Skin of body (tissue), 2 donors: Measurements from ENCODE around the gene RASL10B. TPM values are rescaled to one million over a fixed set of nuclear protein-coding genes. Genes with fewer than 3 reads are reported as not detected.

Source experiments
- DNase-seq: peaks from one replicate; lab custom pipeline; 2025; lab: John Stamatoyannopoulos, UW
- total RNA-seq: library from RNA; depleted of rRNA; stranded (reverse); fragments of >200 nt; gene quantifications from one replicate; pipeline ENCODE4 v1.2.3, GENCODE V29; 2014

The RASL10B gene
- total RNA-seq, 1 donor from 2014 or later: 0.49 TPM

DNA sequence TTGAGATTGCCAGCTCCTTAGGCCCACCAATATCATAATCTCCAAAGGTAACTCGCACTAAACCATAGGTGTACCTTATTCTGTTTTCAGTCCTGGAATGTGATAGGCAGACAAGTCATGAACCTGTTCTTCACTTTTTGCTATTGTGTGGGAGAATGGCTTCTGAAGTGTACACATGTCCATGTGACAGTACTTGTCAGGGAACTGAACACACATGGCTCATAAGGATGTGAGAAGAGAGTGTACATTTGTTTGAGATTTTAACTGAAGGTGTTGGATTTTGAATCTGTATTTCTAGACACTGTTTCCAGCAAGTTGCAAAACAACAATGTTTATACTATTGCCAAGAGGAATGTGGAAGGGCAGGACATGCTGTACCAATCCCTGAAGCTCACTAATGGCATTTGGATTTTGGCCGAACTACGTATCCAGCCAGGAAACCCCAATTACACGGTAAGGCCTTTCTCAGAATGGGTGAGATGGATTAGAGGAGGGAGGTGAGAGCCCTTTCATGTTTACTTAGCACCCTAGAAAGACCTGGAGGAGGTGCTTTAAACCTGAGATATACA is 14.5 kb upstream of the RASL10B start:
- DNase-seq: no peak

GRCh38 chr17:35717475-35717874 is 14.0 kb upstream of the RASL10B start:
- DNase-seq: no peak

GRCh38 chr17:35723735-35724134 is 7.7 kb upstream of the RASL10B start:
- no peak for DNase-seq

- DNase-seq: no peak
These were observed 6.4 kb upstream of the RASL10B start for GRCh38 chr17:35725058-35725457.

- no peak for DNase-seq
These were observed 5.7 kb upstream of the RASL10B start for GRCh38 chr17:35725802-35726126.

GRCh38 chr17:35726127-35726952 is 5.1 kb upstream of the RASL10B start:
- peak; percentile 3 for DNase-seq

- DNase-seq: no peak
These were observed 4.4 kb upstream of the RASL10B start for GRCh38 chr17:35726953-35727460.

DNA sequence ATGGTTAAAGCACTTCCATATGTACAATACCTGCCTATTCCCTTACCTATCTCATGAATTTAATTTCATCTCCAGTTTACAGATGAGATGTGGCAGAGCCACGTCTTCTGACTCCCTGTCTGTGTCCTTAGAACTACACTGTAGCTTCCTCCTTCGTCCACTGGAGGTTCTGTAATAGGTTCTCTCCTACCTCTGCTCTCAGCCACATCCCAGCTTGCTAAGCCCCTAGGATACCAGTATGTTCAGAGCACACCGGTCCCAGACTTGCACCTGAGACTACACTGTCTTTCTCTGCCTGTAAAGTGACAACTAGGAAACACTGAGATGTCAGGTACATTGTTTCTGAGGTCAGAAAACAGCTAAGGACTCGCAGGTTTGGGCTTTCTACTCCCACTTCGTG is 3.8 kb upstream of the RASL10B start:
- no peak for DNase-seq

DNA sequence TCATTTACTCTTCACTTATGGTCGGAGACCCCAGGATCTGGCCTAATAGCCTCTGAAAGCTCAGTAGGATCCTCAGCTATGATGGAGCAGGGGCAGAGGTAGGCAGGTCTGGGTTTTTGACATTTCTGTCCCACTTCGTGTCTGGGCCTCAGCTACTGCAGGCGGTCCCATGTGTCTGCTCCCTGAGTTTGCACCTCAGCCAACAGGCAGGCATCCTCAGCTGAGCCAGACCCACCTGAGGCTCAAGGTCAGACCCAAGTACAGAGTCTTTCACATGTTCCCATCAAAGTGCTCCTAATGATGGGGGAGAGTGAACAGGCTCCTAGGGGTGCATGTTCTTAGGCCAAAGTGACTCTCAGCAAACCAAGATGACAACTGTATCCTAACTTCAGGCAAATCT is 2.9 kb upstream of the RASL10B start:
- no peak for DNase-seq

- DNase-seq: no peak
These were observed 2.0 kb upstream of the RASL10B start for GRCh38 chr17:35729405-35729833.

DNA sequence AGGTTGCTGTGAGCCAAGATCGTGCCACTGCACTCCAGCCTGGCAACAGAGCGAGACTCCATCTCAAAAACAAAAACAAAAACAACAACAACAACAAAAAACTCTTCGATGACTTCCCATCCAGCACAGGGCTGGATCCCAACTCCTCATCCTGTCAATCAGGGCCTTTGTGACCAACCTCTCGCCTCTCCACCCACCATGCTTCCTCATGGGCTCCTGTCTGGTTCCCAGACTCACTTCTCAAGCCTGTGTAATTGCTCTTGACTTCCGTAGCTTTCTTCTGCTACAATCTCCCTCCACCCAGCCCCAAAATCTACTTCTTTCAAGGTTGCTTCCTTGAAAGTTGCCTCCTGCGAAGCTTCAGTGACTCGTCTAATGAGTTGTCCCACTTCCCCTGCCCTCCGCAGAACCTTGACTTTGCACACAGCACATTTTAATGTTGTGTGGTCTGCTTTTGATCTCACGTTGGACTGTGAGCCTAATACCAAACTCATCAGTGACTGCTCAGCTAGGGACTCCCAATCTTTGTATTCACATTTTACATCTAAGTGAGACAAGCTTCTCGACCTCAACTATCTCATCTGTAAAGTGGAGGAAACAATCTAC is 936 bp upstream of the RASL10B start:
- no peak for DNase-seq

GRCh38 chr17:35731917-35732805 is 722 bp downstream of the RASL10B start:
- no peak for DNase-seq

DNA sequence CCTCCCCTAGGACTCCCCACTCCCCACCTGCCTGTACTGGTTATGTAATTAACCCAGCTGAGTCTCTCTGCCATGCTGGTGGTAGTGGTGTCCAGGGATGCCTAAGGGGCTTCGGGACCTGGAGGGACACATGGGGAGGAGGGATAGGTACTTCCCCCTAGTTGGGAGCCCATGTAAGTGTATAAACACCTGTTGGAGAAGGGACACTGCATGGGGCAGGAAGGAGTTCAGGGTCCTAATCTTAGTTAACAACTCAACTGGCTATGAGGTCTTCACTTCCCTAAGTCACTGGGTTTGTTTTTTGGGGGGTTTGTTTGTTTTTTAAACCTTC is 1.3 kb downstream of the RASL10B start:
- DNase-seq: no peak

DNA sequence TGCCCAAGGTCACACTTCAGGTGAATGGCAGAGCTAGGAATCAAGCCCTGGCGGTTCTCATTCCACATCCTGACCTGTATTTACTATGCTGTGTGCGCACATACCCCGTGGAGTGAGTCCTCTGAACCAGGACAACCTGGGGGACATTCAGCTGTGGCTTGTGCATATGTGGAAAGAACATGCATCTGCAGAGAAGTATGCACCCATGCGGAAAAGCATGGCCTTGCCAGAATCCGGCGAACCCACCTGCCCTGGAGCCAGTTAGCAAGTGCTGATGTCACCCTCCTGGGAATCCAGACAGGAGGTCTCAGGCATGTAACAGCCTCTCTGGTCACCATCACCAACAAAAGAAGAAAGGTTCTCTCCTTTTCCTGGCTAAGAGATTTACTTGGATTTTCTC is 1.9 kb downstream of the RASL10B start:
- DNase-seq: no peak

DNA sequence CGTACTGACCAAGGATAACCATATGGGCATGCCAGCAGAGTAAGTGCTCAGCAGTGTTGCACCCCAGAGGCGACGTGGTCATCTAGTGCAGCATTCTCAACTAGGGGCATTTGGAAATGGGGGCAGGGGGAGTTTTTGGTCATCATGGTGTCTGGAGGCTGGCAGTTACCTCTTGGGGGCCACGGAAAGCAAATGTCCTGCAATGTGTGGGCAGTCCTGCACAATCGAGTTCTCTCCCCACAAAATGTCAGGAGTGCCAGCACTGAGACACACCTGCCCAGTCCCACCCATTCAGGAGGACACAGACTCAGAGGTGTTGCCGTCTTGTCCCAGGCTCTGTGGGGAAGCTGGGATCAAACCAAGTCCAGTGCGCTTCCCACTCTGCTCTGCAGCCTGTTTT is 3.0 kb downstream of the RASL10B start:
- no peak for DNase-seq

GRCh38 chr17:35735036-35735805 is 3.8 kb downstream of the RASL10B start:
- DNase-seq: no peak

DNA sequence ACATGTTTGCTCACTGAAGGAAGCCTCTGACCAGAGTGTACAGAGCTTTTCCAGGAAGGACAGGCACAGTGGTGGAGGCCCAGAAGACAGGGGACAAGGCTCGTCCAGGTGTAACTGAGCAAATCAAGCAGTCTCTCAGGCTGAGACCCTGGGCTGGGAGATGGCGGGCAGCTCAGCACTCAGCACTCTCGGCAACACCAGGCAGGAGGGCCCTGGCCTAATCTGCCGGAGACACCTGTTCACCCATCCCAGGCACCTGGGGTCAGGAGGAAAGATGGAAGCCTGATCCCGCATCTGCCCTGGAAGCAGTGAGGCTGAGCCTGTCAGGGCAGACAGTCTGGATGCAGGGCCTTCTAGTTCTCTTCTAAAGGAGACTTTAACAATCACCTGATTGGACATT is 4.8 kb downstream of the RASL10B start:
- DNase-seq: no peak

- no peak for DNase-seq
These were observed 7.2 kb downstream of the RASL10B start for GRCh38 chr17:35738519-35739133.

DNA sequence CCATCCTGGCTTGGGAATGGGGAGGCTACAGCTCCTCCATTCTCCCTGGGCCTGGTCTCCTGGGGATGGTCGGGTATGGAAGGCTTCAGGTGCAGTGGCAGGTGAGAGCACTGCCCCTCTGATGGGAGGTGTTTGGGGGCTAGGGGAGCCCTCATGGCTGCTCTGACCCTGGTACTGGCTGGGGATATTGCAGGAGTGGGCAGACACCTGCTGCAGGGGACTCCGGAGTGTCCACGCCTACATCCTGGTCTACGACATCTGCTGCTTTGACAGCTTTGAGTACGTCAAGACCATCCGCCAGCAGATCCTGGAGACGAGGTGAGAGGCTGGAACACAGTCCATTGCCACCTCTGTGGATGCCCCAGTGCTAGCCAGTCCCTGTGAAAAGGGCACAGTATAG is 8.8 kb downstream of the RASL10B start:
- DNase-seq: no peak
